Ramos (cell line): ENCODE data around the gene DDX1.

ENCODE experiments used
- in situ Hi-C: fragments of 300-500 bp; cut with MboI; formaldehyde crosslinking; loops from one replicate; pipeline ENCODE4 v1.14.3; 2022; ENCODE audit warnings: low sequenced_read_pairs; ENCODE audit not compliant: unreplicated experiment

The DDX1 gene

GRCh38 chr2:15653806-15654726, 62.4 kb downstream of the DDX1 start:
- in situ Hi-C loops = no loop called here

GRCh38 chr2:15654727-15655073, 63.0 kb downstream of the DDX1 start:
- in situ Hi-C loops = no loop called here

- in situ Hi-C loops = no loop called here
Measured at GRCh38 chr2:15655123-15655887, 63.6 kb downstream of the DDX1 start.

- in situ Hi-C loops = no loop called here
Measured at GRCh38 chr2:15656090-15656489, 64.4 kb downstream of the DDX1 start.

GRCh38 chr2:15657759-15658158, 66.1 kb downstream of the DDX1 start:
- in situ Hi-C loops = no loop called here

- in situ Hi-C loops = no loop called here
Measured at GRCh38 chr2:15658911-15659310, 67.2 kb downstream of the DDX1 start.

GRCh38 chr2:15660491-15661294, 69.0 kb downstream of the DDX1 start:
- in situ Hi-C loops = no loop called here

- in situ Hi-C loops = no loop called here
Measured at GRCh38 chr2:15661295-15661569, 69.6 kb downstream of the DDX1 start.

GRCh38 chr2:15662026-15662425, 70.4 kb downstream of the DDX1 start:
- in situ Hi-C loops = no loop called here

- in situ Hi-C loops = no loop called here
Measured at GRCh38 chr2:15662579-15662978, 70.9 kb downstream of the DDX1 start.

GRCh38 chr2:15663802-15664201, 72.1 kb downstream of the DDX1 start:
- in situ Hi-C loops = no loop called here

- in situ Hi-C loops = no loop called here
Measured at GRCh38 chr2:15664273-15665066, 72.8 kb downstream of the DDX1 start.

GRCh38 chr2:15665067-15665942, 73.6 kb downstream of the DDX1 start:
- in situ Hi-C loops = no loop called here

GRCh38 chr2:15665943-15666460, 74.3 kb downstream of the DDX1 start:
- in situ Hi-C loops = no loop called here

- in situ Hi-C loops = no loop called here
Measured at GRCh38 chr2:15666861-15667808, 75.5 kb downstream of the DDX1 start.

GRCh38 chr2:15667809-15668556, 76.3 kb downstream of the DDX1 start:
- in situ Hi-C loops = no loop called here

- in situ Hi-C loops = no loop called here
Measured at GRCh38 chr2:15668611-15669305, 77.1 kb downstream of the DDX1 start.
